ENCODE measurements around the gene XKR7.

Gene XKR7

DNA sequence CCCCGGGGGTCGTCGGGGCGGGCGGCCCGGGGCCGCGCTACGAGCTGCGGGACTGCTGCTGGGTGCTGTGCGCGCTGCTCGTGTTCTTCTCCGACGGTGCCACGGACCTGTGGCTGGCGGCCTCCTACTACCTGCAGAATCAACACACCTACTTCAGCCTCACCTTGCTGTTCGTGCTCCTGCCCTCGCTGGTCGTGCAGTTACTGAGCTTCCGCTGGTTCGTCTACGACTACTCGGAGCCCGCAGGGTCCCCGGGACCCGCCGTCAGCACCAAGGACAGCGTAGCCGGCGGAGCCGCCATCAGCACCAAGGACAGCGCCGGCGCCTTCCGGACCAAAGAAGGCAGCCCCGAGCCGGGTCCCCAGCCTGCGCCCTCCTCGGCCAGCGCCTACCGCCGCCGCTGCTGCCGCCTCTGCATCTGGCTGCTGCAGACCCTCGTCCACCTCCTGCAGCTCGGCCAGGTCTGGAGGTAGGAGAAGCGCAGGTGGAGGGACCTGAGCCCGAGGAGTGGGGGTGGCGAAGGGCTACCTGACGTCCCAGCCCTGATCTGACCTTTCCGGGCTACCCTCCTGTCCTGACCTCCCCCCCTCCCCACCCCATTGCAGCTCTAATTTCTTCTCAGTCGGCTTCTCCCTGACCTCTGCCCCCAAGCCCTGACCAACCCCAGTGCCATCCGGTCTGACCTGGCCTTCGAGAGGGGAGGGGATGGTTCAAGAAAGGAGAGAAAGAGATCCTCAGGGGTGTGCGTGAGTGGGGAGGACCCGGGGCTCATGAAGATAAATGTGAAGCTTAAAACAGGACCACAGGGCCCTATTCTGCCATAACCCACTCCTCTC is 558 bp downstream of the XKR7 start:
- TF ChIP-seq, protein P1, sequence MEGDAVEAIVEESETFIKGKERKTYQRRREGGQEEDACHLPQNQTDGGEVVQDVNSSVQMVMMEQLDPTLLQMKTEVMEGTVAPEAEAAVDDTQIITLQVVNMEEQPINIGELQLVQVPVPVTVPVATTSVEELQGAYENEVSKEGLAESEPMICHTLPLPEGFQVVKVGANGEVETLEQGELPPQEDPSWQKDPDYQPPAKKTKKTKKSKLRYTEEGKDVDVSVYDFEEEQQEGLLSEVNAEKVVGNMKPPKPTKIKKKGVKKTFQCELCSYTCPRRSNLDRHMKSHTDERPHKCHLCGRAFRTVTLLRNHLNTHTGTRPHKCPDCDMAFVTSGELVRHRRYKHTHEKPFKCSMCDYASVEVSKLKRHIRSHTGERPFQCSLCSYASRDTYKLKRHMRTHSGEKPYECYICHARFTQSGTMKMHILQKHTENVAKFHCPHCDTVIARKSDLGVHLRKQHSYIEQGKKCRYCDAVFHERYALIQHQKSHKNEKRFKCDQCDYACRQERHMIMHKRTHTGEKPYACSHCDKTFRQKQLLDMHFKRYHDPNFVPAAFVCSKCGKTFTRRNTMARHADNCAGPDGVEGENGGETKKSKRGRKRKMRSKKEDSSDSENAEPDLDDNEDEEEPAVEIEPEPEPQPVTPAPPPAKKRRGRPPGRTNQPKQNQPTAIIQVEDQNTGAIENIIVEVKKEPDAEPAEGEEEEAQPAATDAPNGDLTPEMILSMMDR (IDR thresholded peaks at IDR 0.05) = no peak
- Histone ChIP-seq H3K27ac (no peak overlapping the region), H3K4me1 (ENCODE audit: control insufficient read depth in 1 of 2, insufficient read depth in 1 of 2, low read depth in 1 of 2, low read length in 1 of 2) (peaks cover 4 to 6% of the 10 kb centered on the region in 2 experiments), H3K9me3 (no peaks in the 10 kb centered on the region), H3K27me3 (peaks cover 97% of the 10 kb centered on the region), H3K4me3 (ENCODE audit: low read depth in 1 of 2, low read length in 1 of 2) (peak overlapping the region; percentile 44 to 58), H3K36me3 (no peaks in the 10 kb centered on the region)

- H3K4me3 ChIP-seq (ENCODE audit: low read depth in 1 of 2, low read length in 1 of 2) = no peak overlapping the region
- no peak overlapping the region for H3K27ac ChIP-seq
- H3K9me3 ChIP-seq = no peaks in the 10 kb centered on the region
- TF ChIP-seq, protein P1 (IDR thresholded peaks at IDR 0.05) = no peak
- no peaks in the 10 kb centered on the region for H3K36me3 ChIP-seq
- H3K4me1 ChIP-seq (ENCODE audit: control insufficient read depth in 1 of 2, insufficient read depth in 1 of 2, low read depth in 1 of 2, low read length in 1 of 2) = peaks cover 4 to 6% of the 10 kb centered on the region in 2 experiments
- H3K27me3 ChIP-seq = peaks cover 86% of the 10 kb centered on the region
Measured at GRCh38 chr20:31969991-31970390, 2.0 kb downstream of the XKR7 start.

DNA sequence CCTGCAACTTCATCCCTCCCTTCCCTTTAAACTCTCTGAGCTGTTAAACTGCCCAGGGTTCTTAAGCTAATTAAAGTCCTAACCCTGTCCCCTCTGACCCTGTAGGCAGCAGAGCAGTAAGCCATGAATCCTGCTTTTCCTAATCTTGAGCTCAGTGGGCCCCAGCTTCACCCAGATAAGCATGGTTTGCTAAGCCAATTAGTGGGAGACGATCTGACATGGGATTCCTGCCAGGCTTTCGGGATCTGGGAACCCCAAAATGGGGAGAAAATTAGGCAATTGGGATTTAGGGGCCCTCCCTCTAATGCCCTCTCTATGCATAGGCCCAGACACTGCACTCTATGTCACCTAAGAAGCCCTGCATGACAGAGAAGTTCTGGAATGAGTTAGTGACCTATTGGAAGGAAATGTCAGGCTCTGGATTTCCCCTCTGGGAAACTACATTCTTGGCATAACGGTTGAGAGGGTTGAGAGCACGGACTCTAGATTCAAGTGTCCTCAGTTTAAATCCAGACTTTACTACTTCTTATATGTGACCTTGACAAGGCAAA is 4.6 kb downstream of the XKR7 start:
- no peaks in the 10 kb centered on the region for H3K9me3 ChIP-seq
- H3K36me3 ChIP-seq = no peaks in the 10 kb centered on the region
- H3K27ac ChIP-seq = no peak overlapping the region
- H3K4me1 ChIP-seq (ENCODE audit: control insufficient read depth in 1 of 2, insufficient read depth in 1 of 2, low read depth in 1 of 2, low read length in 1 of 2) = peaks cover 4 to 6% of the 10 kb centered on the region in 2 experiments
- H3K27me3 ChIP-seq = peaks cover 67% of the 10 kb centered on the region
- no peak overlapping the region for H3K4me3 ChIP-seq (ENCODE audit: low read depth in 1 of 2, low read length in 1 of 2)
- TF ChIP-seq, protein P1 (IDR thresholded peaks at IDR 0.05) = no peak

GRCh38 chr20:31974296-31974695 is 6.3 kb downstream of the XKR7 start:
- H3K4me1 ChIP-seq (ENCODE audit: control insufficient read depth in 1 of 2, insufficient read depth in 1 of 2, low read depth in 1 of 2, low read length in 1 of 2) = no peaks in the 10 kb centered on the region
- H3K27me3 ChIP-seq = peaks cover 50% of the 10 kb centered on the region
- no peak overlapping the region for H3K4me3 ChIP-seq (ENCODE audit: low read depth in 1 of 2, low read length in 1 of 2)
- TF ChIP-seq, protein P1 (IDR thresholded peaks at IDR 0.05) = no peak
- H3K36me3 ChIP-seq = no peaks in the 10 kb centered on the region
- H3K27ac ChIP-seq = no peak overlapping the region
- no peaks in the 10 kb centered on the region for H3K9me3 ChIP-seq

GRCh38 chr20:31974951-31975487 is 7.1 kb downstream of the XKR7 start:
- TF ChIP-seq, protein P1 (IDR thresholded peaks at IDR 0.05) = no peak
- H3K4me1 ChIP-seq (ENCODE audit: control insufficient read depth in 1 of 2, insufficient read depth in 1 of 2, low read depth in 1 of 2, low read length in 1 of 2) = no peaks in the 10 kb centered on the region
- no peaks in the 10 kb centered on the region for H3K36me3 ChIP-seq
- H3K4me3 ChIP-seq (ENCODE audit: low read depth in 1 of 2, low read length in 1 of 2) = no peak overlapping the region
- H3K27ac ChIP-seq = no peak overlapping the region
- no peaks in the 10 kb centered on the region for H3K9me3 ChIP-seq
- H3K27me3 ChIP-seq = peaks cover 42% of the 10 kb centered on the region
